OCI-LY7 (cell line): ENCODE results near the gene TBC1D20. TPM values are rescaled to one million over a fixed set of nuclear protein-coding genes. Genes with fewer than 3 reads are reported as not detected.

Experiments used
- BruUV-seq: library from RNA; stranded (reverse); fragments of 400-500 nt; replicated peaks from 2 replicates; lab custom pipeline; 2021; lab: Mats Ljungman, UMichigan
- CTCF ChIA-PET: fragments of 300-600 bp; sonication (Branson Sonifier 250); formaldehyde crosslinking; loops from one replicate; lab custom pipeline; 2022; ENCODE audit warnings: antibody characterized with exemption; ENCODE audit not compliant: unreplicated experiment; lab: Charles Lee
- POLR2A ChIA-PET: fragments of 300-600 bp; sonication (Branson Sonifier 250); formaldehyde crosslinking; loops from one replicate; lab custom pipeline; 2022; ENCODE audit warnings: antibody characterized with exemption; lab: Charles Lee
- DNase-seq: peaks from one replicate; pipeline ENCODE4 v3.0.0-alpha.2; 2015; ENCODE audit warnings: low spot score
- H2AFZ ChIP-seq: fragments of 200-600 bp; sonication (generic), shearing (Covaris generic); 2 replicates; pipeline ENCODE4 v1.6.1; 2014; ENCODE audit warnings: mild to moderate bottlenecking, antibody characterized with exemption, low read length, moderate library complexity
- H3K27ac ChIP-seq: fragments of 200-600 bp; sonication (generic); 2 replicates; pipeline ENCODE4 v1.5.1; 2014; ENCODE audit warnings: mixed run types, low read depth, mild to moderate bottlenecking, moderate library complexity, low read length, inconsistent platforms; ENCODE audit not compliant: poor library complexity, severe bottlenecking
- H3K36me3 ChIP-seq: fragments of 200-600 bp; sonication (generic); 2 replicates; pipeline ENCODE4 v1.6.1; 2014; ENCODE audit warnings: mild to moderate bottlenecking, antibody characterized with exemption, low read length, moderate library complexity, mixed read lengths; ENCODE audit not compliant: insufficient read depth
- H3K4me1 ChIP-seq: fragments of 200-600 bp; sonication (generic); 2 replicates; pipeline ENCODE4 v1.5.1; 2014; ENCODE audit warnings: mild to moderate bottlenecking, low read length; ENCODE audit not compliant: insufficient read depth, poor library complexity, severe bottlenecking
- H3K4me2 ChIP-seq: fragments of 200-600 bp; sonication (generic); 2 replicates; pipeline ENCODE4 v1.6.1; 2014; ENCODE audit warnings: mild to moderate bottlenecking, low read length
- H3K4me3 ChIP-seq: fragments of 200-600 bp; sonication (generic); 2 replicates; pipeline ENCODE4 v1.5.1; 2014; ENCODE audit warnings: mild to moderate bottlenecking, low read depth, low read length; ENCODE audit not compliant: poor library complexity, severe bottlenecking
- H3K79me2 ChIP-seq: fragments of 200-600 bp; sonication (generic); 2 replicates; pipeline ENCODE4 v1.6.1; 2016; ENCODE audit warnings: low read depth, mild to moderate bottlenecking, low read length, moderate library complexity, mixed read lengths; ENCODE audit not compliant: insufficient read depth
- H3K9me2 ChIP-seq: fragments of 200-600 bp; sonication (generic); 2 replicates; pipeline ENCODE4 v1.6.1; 2016; ENCODE audit warnings: mild to moderate bottlenecking, low read length, mixed read lengths; ENCODE audit not compliant: insufficient read depth
- H3K9me3 ChIP-seq: fragments of 200-600 bp; sonication (generic); 2 replicates; pipeline ENCODE4 v1.6.1; 2014; ENCODE audit warnings: mild to moderate bottlenecking, mixed run types, low read length, mixed read lengths
- H4K20me1 ChIP-seq: fragments of 200-600 bp; sonication (generic); 2 replicates; pipeline ENCODE4 v1.6.1; 2014; ENCODE audit warnings: mild to moderate bottlenecking, antibody characterized with exemption, low read length, moderate library complexity, mixed read lengths; ENCODE audit not compliant: insufficient read depth
- EZH2phosphoT487 ChIP-seq: fragments of 200-600 bp; sonication (generic); IDR thresholded peaks from 2 replicates; pipeline ENCODE4 v1.6.1; 2018; ENCODE audit warnings: low read depth, borderline replicate concordance, mild to moderate bottlenecking, mixed run types, antibody characterized with exemption, low read length, moderate library complexity, mixed read lengths
- intact Hi-C: fragments of 100-400 bp; cut with micrococcal nuclease; formaldehyde crosslinking; loops from one replicate; pipeline ENCODE4 v1.10.0; 2022; ENCODE audit not compliant: unreplicated experiment
- total RNA-seq, 2 experiments: library from RNA; depleted of rRNA in 1 of 2; stranded (reverse); fragments of >200 nt in 1 of 2; shearing (Covaris generic) in 1 of 2; gene quantifications; 2 replicates each; pipeline ENCODE4 v1.2.3, GENCODE V29; 2014 to 2022
- TF ChIP-seq, protein P1 (sequence below): fragments of 200-600 bp; sonication (generic); conservative IDR thresholded peaks from 2 replicates; pipeline ENCODE4 v1.5.1; 2014; ENCODE audit warnings: mild to moderate bottlenecking, antibody characterized with exemption, low read length, moderate library complexity, mixed read lengths

The TBC1D20 gene
- total RNA-seq, 2 experiments from 2014 or later: 17.4 to 20.8 TPM

DNA sequence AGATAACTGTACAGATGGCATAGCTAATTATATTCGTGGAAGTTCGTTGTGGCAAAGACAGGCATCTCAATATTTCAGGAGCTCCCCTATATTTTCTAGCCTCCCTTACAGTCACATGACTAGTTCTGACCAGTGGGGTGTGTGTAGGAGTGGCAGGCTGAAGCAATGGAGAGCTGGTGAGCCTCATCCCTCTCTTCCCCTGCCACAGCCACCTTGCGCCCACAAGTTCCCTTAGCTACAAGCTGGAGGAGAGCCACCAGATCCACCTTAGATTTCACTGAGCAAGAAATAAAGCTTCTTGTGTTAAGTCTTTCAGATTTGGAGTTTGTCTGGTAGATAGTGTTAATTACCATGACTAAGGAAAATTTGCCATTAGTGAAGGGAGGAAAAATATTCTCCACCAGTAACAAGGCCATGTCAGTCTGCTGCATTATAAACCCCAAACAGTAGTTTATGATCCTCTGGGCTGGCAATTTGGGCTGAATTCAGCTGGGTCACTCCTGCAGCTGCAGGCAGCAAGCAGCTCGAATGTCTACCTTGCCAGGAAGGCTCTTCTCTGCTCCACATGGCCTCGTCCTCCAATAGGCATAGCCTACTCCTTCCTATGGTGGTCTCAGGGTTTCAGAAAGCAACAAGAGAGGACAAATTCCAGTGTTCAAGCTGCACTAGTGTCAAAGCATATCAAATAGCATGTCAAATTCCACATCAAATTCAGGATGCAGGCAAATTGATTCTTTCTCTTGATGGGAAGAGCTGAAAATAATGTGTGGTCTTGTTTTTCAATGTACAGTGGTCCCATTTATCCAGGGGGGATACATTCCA lies 61.7 kb downstream of the TBC1D20 start:
- H4K20me1 ChIP-seq: no peaks in the 10 kb centered on the region
- no peaks in the 10 kb centered on the region for H3K79me2 ChIP-seq
- peaks cover 40% of the 10 kb centered on the region for H3K4me1 ChIP-seq
- H3K4me2 ChIP-seq: peak overlapping the region; percentile 28
- peak overlapping the region; percentile 87 for H3K27ac ChIP-seq
- DNase-seq: peak; percentile 46
- CTCF ChIA-PET: interaction anchor here (0.6 to 1.5 kb wide), 4 partner anchors 18 to 112 kb away, joined by 3 to 5 read pairs (median 4); no protein-coding TSS in a partner anchor
- peaks cover 31% of the 10 kb centered on the region for H3K36me3 ChIP-seq
- no TSS peak for BruUV-seq
- peaks cover 11% of the 10 kb centered on the region; the same call in 1 of the 2 replicates for H3K9me3 ChIP-seq
- peak overlapping the region; percentile 82 for H2AFZ ChIP-seq
- intact Hi-C loops: no loop called here
- POLR2A ChIA-PET: interaction anchor here (0.5 to 3.0 kb wide), 11 partner anchors 8 to 176 kb away, joined by 3 to 18 read pairs (median 6); partner anchors contain the start of gene TRIB3
- no peaks in the 10 kb centered on the region for H3K9me2 ChIP-seq
- TF ChIP-seq, protein P1, sequence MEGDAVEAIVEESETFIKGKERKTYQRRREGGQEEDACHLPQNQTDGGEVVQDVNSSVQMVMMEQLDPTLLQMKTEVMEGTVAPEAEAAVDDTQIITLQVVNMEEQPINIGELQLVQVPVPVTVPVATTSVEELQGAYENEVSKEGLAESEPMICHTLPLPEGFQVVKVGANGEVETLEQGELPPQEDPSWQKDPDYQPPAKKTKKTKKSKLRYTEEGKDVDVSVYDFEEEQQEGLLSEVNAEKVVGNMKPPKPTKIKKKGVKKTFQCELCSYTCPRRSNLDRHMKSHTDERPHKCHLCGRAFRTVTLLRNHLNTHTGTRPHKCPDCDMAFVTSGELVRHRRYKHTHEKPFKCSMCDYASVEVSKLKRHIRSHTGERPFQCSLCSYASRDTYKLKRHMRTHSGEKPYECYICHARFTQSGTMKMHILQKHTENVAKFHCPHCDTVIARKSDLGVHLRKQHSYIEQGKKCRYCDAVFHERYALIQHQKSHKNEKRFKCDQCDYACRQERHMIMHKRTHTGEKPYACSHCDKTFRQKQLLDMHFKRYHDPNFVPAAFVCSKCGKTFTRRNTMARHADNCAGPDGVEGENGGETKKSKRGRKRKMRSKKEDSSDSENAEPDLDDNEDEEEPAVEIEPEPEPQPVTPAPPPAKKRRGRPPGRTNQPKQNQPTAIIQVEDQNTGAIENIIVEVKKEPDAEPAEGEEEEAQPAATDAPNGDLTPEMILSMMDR: no peak
- TF ChIP-seq EZH2phosphoT487: no peak
- H3K4me3 ChIP-seq: no peak overlapping the region

DNA sequence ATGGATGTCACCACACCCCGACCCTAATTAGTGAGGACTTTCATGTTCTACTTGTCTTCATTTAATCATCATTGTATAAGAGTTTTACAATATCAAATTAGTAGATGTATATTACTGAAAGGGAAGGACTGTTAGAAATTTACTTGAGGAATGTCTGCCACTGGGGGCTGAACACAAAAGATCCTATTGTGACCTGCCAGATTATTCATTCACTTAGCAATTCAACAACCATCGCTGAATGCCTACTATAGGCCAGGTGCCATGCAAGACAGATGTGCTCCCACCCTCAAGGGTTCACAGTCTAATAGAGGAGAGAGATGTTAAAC lies 62.2 kb downstream of the TBC1D20 start:
- intact Hi-C loops: no loop called here

More for the DNA sequence above, 62.2 kb downstream of the TBC1D20 start:
- Histone ChIP-seq H3K9me3 (peaks cover 11% of the 10 kb centered on the region; the same call in 1 of the 2 replicates), H3K4me1 (peaks cover 35% of the 10 kb centered on the region), H3K27ac (peak overlapping the region; percentile 87), H4K20me1 (no peaks in the 10 kb centered on the region), H3K4me3 (no peak overlapping the region), H3K9me2 (no peaks in the 10 kb centered on the region), H3K36me3 (peaks cover 37% of the 10 kb centered on the region), H2AFZ (peak overlapping the region; percentile 82), H3K4me2 (peak overlapping the region; percentile 28), H3K79me2 (no peaks in the 10 kb centered on the region)
- CTCF ChIA-PET: interaction anchor here (0.6 to 1.5 kb wide), 4 partner anchors 17 to 111 kb away, joined by 3 to 5 read pairs (median 4); no protein-coding TSS in a partner anchor
- BruUV-seq: no TSS peak
- TF ChIP-seq, protein P1: no peak
- TF ChIP-seq EZH2phosphoT487: no peak
- POLR2A ChIA-PET: interaction anchor here (1.2 to 3.0 kb wide), 7 partner anchors 8 to 38 kb away, joined by 5 to 18 read pairs (median 6); partner anchors contain the start of gene TRIB3
- DNase-seq: no peak
